Activated naive CD4-positive, alpha-beta T cell treated with anti-CD3 and anti-CD28 coated beads, Interleukin-2, amount 50 U/mL, for 72 hours (primary cell): Measurements from ENCODE around the gene STAM2. TPM values are rescaled to one million over a fixed set of nuclear protein-coding genes. Genes with fewer than 3 reads are reported as not detected.
"Not testable (repeated sequence)": the region's sequence is repeated elsewhere in the genome, so short reads cannot be mapped to it uniquely, and the experiment has no call there.

Source experiments
- ATAC-seq, 2 donors: fragments of 150-1000 bp; cut with Tn5 transposase; 2 replicates each; pipeline ENCODE4 v1.10.0; 2021; ENCODE audit warnings: mild to moderate bottlenecking in 2 of 2, moderate library complexity in 2 of 2
- DNase-seq, 2 donors: peaks; one replicate each; pipeline ENCODE4 v3.0.0; 2021 to 2022; ENCODE audit warnings: low spot score in 2 of 2
- H3K27ac Mint-ChIP-seq, 2 donors: one replicate each; pipeline ENCODE4 v1.8.0; 2022; ENCODE audit warnings: mild to moderate bottlenecking in 2 of 2, mixed read lengths in 2 of 2
- H3K36me3 Mint-ChIP-seq, 2 donors: one replicate each; pipeline ENCODE4 v1.8.0; 2022; ENCODE audit warnings: mixed read lengths in 2 of 2
- H3K9me3 Mint-ChIP-seq, 2 donors: one replicate each; pipeline ENCODE4 v1.8.0; 2022; ENCODE audit warnings: mixed read lengths in 2 of 2
- total RNA-seq, 2 donors: library from RNA; stranded (reverse); gene quantifications; one replicate each; pipeline ENCODE4 v1.2.3, GENCODE V29; 2022

STAM2 gene
- 10 to 100 TPM; 12.2 to 13.3 TPM for total RNA-seq

DNA sequence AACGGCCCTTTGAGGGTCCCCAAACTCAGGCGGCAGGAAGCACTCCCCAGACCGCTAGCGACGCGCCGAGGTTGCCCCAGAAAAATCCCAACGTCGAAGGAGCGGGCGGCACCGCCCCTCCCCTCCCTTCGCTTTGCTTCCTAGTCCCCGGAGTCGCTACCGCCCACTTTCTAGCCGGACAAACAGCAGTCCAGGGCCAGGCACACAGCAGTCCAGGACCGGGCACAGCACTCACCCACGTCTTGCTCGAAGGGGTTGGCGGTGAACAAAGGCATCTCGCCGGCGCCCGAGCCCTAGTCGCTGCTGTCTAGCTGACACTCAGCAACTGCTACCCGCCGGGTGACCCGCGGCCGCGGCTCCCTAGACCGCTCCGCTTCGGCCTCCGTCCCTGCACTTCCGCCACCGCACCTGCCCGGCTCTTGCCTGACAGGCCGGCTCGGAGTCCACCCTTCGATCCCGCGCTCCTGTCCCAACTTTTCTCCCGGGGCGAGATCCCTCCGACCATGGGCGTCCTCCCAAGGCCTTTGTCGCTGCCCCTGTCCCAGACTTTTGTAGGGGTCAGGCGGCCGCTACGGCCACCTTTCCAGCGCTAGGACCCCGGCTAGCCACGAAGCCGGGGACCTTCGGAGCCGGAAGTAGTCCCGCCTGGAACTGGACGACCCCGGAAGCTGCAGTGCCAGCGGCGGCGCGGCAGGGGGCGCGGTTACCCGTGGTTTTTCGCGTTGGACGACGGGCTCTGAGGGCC lies at the start of gene STAM2:
Gene STAM2 (minus strand): TSS at position 396 of the 745 bp plus-strand sequence. CDS start 121 bp downstream, at position 275.
- no peaks in the 10 kb centered on the region for H3K9me3 Mint-ChIP-seq
- peak; percentile 86 to 88 for ATAC-seq
- DNase-seq, result peak; percentile 92 to 96
- H3K36me3 Mint-ChIP-seq, result peaks cover 0 to 11% of the 10 kb centered on the region in 2 donors
- peak within 1 kb of the TSS; percentile 100 for H3K27ac Mint-ChIP-seq

DNA sequence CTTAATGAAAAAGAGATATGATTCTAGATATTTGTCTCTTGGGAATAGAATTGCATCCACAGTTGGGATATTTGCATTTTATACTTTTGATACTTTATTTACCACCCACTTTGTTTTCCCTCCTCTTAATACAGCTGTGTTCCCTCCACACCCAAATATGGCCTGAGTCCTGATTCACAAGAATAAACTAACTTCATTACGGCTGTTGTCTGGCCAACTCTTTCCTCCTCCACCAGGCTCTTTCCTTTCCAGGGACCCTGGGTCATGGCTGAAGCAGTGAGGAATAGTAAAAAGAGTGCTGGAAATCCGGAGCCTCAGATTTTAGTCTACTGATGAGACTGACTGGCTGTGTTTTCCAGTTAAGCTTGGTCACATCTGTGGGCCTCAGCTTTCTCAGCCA lies 48.4 kb upstream of the STAM2 start:
- Mint-ChIP-seq H3K36me3 (no peaks in the 10 kb centered on the region), H3K27ac (no peak overlapping the region), H3K9me3 (no peaks in the 10 kb centered on the region)
- ATAC-seq, result no peak
- DNase-seq, result no peak

DNA sequence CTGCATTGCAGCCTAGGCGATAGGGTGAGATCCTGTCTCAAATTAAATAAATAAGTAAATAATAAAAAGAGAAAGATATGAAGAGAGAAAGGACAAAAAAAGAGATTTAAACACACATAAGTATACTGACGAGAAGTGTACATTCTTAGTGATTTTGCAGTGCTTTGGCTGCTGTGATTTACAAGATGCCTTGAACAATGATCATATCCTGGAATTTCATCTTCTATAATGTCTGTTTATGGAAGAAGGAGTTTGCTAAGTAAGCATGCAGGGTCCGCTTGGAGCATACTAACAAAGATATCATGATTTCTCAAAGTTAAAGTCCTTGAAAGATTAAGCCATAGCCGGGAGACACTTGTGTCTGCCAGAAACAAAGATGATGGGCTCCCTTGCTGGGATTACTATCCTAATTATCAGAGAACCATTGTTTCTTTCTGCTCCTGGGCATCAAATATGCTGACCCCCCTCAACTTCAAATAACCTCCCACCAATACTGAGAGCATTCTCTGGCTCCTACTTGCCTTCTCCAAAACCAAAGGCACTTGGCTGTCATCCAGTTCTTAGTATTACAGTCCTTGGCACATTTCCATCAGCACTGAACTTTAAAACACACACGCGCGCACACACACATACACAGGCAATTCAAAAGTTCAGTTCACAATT lies 47.5 kb upstream of the STAM2 start:
- Mint-ChIP-seq H3K27ac (no peak overlapping the region), H3K9me3 (no peaks in the 10 kb centered on the region), H3K36me3 (no peaks in the 10 kb centered on the region)
- ATAC-seq (peak in 1 of 2 donors; percentile 28), DNase-seq (no peak)

DNA sequence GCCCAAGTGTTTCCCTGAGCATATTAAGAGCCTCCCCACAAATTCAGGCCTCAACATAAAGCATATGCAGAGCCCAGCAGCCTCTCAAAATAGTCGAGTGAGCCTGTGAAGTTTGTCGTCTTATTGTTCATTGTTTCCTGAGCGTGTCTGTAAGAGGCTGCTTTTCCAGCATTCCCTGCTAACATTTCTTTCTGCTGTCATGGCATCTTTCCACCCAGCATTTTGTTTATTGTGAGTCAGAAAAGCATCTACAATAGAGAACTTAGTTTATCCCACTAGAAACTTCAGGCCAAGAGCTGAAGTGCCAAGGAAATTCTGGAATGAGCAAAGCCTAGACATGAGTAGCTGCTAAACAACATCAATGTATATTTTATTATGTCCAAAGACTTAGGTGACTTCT lies 46.3 kb upstream of the STAM2 start:
- Mint-ChIP-seq H3K27ac (no peak overlapping the region), H3K9me3 (no peaks in the 10 kb centered on the region), H3K36me3 (no peaks in the 10 kb centered on the region)
- ATAC-seq (no peak), DNase-seq (no peak)

DNA sequence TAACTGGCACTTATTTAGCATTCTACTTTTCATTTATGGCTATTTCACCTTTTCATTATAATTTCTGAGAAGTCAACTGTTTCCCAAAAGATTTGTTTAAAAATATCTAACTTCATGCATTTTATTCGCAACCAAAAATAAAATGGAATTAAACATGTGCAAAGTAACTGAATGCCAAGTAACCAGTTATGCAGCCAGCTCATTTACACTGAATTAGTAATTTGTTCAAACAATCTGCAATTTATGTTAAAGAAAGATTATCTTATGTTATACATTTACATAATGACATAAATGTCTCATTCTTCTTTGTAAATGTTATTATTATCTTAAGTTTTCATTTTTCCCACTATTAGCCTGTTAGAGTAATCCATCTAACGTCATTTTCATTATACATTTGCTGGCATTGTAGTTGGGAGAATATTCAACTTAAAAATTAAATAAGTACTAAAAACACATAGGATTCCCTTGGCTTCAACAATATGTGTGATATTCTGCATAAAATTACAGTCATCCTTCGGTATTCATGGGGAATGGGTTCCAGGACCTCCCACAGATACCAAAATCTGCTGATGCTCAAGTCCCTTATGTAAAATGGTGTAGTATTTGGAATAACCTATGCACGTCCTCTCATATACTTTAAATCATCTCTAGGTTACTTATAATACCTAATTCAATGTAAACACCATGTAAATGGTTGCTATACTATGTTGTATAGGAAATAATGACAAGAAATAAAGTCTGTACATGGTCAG lies 43.7 kb upstream of the STAM2 start:
- Mint-ChIP-seq H3K27ac (no peak overlapping the region), H3K9me3 (no peaks in the 10 kb centered on the region), H3K36me3 (no peaks in the 10 kb centered on the region)
- no peak for DNase-seq
- ATAC-seq, result no peak

DNA sequence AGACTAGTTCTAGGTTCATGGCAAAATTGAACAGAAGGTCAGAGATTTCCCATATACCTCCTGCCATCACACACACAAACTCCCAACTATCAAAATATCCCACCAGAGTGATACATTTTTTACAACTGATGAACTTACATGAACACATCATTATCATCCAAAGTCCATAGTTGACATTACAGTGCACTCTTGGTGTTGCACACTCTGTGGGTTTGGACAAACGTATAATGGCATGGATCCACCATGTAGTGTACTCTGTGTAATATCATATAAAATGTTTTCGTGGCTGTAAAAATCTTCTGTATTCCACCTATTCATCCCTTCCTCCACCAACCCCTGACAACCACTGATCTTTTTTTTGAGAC lies 25.9 kb upstream of the STAM2 start:
- Mint-ChIP-seq H3K36me3 (no peaks in the 10 kb centered on the region), H3K27ac (no peak overlapping the region), H3K9me3 (no peaks in the 10 kb centered on the region)
- ATAC-seq, result no peak
- DNase-seq, result no peak

DNA sequence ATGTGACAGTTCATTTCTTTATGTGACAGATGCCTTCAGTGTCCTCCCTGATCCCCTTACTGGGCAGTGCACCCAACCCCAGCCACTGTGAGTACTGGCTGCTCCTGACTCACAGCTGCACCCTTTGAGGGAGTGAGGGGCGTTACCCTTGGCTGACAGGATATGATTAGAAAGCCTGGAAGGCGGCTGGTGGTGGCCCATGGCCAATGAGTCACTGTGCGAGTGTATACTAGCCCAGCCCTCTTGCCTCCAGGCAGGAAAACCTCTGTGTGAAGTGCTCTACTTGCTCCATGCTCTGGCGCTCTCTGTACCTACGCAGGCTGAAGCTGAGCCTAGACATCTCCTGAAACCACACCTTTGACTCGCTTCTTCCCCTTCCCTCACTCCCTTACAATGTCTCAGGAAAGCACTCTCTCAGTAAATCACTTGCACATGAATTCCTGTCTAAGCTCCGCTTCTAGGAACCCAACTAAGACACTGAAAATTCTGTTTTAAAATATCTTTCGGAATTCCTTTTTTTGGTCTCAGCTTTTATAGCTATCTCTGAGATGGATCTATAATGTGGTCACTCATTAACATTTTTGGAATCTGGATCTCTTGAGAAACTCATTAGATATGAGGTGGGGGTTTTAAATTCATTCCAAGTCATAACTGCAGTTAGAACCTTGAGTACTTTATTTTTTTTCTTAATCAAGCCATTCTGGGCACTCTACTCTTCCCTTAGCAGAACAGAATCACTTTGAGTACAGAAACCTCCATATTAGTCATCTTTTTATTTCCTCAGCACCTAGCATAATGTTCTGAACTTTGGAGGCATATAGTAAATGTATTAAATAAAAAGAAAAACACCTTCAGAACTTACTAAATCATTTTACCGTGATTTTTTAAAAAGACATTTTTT lies 25.3 kb upstream of the STAM2 start:
- Mint-ChIP-seq H3K9me3 (no peaks in the 10 kb centered on the region), H3K36me3 (no peaks in the 10 kb centered on the region), H3K27ac (no peak overlapping the region)
- DNase-seq, result peak; percentile 48 to 63
- peak; percentile 97 to 99 for ATAC-seq

DNA sequence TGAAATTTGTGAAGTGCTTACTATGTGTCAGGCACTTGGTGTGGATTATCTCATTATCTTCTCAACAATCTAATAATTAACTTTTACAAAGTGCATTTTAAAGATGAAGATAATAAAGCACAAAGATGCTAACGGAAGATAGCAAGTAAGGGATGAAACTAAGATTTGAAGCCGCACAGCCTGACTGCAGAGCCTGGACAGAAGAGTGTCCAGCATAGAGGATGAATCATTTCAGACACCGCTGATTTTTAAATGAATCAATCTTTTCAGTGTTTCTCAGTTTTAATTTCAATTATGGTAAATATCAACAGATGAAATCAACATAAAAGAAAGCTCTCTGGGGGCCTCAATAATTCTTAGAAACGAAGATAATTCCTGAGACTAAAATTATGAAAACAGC lies 24.5 kb upstream of the STAM2 start:
- no peaks in the 10 kb centered on the region for H3K9me3 Mint-ChIP-seq
- peaks cover 0 to 2% of the 10 kb centered on the region in 2 donors for H3K36me3 Mint-ChIP-seq
- no peak overlapping the region for H3K27ac Mint-ChIP-seq
- ATAC-seq, result no peak
- DNase-seq, result no peak

DNA sequence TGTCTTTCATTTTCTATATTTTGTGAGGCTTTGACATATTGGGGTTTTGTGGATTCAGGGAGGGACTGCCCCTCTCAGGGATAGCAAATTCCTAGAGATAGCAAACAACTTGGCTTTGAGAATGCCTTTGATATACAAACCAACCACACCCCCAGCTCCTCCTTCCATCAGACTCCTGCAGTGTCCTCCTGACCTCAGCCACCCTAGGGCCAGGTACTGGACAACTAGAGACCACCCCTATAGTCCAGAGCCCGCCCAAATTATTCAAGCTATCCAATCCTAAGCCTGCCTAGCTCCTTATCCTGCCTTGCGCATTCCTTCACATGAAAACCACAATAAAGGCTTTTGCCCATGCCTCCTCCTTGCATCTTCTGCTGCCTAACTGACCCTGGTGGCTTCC lies 22.9 kb upstream of the STAM2 start:
- DNase-seq (no peak), ATAC-seq (no peak)
- no peaks in the 10 kb centered on the region for H3K9me3 Mint-ChIP-seq
- peaks cover 0 to 5% of the 10 kb centered on the region in 2 donors for H3K36me3 Mint-ChIP-seq
- no peak overlapping the region for H3K27ac Mint-ChIP-seq

DNA sequence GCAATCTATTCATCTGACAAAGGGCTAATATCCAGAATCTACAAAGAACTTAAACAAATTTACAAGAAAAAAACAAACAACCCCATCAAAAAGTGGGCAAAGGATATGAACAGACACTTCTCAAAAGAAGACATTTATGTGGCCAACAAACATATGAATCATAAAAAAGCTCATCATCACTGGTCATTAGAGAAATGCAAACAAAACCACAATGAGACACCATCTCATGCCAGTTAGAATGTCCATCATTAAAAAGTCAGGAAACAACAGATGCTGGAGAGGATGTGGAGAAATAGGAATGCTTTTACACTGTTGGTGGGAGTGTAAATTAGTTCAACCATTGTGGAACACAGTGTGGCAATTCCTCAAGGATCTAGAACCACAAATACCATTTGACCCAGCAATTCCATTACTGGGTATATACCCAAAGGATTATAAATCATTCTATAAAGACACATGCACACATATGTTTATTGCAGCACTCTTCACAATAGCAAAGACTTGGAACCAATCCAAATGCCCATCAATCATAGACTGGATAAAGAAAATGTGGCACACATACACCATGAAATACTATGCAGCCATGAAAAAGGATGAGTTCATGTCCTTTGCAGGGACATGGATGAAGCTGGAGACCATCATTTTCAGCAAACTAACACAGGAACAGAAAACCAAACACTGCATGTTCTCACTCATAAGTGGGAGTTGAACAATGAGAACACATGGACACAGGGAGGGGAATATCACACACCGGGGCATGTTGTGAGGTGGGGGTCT lies 22.1 kb upstream of the STAM2 start:
- not testable (repeated sequence) for DNase-seq, ATAC-seq, H3K36me3 Mint-ChIP-seq, H3K9me3 Mint-ChIP-seq, H3K27ac Mint-ChIP-seq

DNA sequence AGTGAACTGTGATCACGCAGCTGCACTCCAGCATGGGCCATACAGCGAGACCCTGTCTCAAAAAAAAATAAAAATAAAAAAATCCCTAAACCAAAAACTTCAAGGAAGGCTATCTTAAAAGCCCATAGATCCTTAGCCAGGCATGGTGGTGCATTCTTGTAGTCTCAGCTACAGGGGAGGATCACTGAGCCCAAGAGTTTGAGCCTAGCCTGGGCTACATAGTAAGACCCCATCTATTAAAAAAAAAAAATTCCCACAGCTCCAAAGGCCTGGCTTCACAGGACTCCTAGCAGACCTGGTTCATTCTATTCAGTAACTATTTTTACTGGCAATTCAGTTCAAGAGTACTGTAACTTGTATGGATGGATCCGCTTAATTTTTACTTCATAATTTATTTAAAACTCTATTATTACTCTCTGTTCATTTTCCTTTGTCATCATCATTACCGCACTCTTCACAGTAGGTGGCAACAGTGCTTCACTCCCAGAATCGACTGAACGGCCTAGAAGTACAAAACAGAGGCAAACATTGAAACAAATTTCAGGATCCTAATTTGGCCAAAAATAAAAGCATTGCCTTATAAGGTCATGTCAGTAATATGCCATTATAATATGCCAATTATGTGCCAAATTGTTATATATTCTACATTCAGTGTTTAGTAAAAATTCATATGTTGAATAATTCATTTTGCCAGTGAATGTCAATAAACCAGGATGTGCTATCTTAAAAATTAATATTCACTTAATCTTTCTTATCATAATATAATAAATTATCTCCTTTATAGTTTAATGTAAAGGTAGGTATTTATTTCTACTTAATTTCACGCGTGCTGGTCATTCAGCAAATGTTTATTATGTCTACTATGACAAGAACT lies 14.3 kb upstream of the STAM2 start:
- DNase-seq (no peak), ATAC-seq (peak in 1 of 2 donors; percentile 63)
- Mint-ChIP-seq H3K36me3 (peaks cover 2 to 6% of the 10 kb centered on the region in 2 donors), H3K9me3 (peaks cover under 1 to 2% of the 10 kb centered on the region in 2 donors), H3K27ac (no peak overlapping the region)

DNA sequence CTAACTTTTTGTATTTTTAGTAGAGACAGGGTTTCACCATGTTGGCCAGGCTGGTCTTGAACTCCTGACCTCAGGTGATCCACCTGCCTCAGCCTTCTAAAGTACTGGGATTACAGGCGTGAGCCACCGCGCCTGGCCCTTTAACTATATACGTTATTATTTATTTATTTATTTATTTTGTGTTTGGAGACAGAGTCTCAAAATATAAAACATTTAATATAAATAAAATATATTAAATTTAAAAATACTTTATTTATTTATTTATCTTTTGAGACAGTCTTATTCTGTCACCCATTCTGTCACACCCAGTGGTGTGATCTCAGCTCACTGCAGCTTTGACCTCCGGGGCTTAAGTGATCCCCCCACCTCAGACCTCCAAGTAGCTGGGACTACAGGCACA lies 11.2 kb upstream of the STAM2 start:
- peaks cover 7 to 11% of the 10 kb centered on the region in 2 donors for H3K36me3 Mint-ChIP-seq
- DNase-seq, ATAC-seq, H3K27ac Mint-ChIP-seq, H3K9me3 Mint-ChIP-seq: not testable (repeated sequence)

DNA sequence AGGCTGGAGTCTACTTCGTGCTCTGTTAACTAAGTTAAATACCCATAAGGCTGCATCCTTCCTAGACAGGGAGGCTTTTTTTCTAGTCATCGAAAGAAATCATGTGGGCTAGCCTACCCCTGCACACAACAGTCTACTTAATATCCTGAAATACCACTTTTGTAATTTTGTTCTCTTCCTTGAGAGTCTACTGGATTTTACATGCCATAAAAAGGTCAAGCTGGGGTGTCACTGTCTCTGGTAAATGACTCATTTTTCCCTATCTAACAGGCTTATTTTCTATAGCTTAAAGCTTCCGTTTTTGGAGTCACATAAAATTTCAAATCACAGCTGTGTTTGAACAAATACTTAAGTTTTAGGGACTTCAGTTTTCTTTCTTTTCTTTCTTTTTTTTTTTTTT lies 10.7 kb upstream of the STAM2 start:
- Mint-ChIP-seq H3K36me3 (peaks cover 7 to 11% of the 10 kb centered on the region in 2 donors), H3K9me3 (peaks cover 4 to 5% of the 10 kb centered on the region in 2 donors), H3K27ac (no peak overlapping the region)
- ATAC-seq, result no peak
- no peak for DNase-seq

DNA sequence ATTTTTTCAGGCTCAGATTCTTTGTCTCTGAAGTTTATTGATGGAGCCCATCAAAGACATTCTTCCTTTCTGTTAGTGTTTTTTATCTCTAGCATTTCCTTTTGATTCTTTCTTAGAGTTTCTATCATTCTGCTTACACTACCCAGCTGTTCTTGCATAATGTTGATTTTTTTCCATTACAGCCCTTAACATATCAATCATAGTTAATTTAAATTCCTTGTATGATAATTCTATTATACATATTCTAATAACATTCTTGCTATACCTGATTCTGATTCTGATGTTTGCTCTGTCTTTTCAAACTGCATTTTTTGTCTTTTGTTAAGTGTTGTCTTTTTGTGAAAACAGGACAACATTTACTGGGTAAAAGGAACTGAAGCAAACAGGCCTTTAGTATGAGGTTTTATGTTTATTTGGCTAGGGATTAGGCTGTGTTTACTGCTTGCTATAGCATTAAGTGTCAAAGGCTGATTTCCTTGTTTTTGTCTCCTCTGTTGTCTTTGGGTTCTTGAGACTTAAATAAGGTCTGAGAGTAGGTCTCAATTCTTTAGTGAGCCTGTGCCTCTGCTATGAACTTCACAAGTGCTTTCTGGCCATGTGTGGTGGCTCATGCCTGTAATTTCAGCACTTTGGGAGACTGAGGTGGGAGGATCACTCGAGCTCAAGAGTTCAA lies 8.0 kb upstream of the STAM2 start:
- peaks cover 7 to 11% of the 10 kb centered on the region in 2 donors for H3K36me3 Mint-ChIP-seq
- H3K27ac Mint-ChIP-seq, result no peak overlapping the region
- peaks cover 4 to 5% of the 10 kb centered on the region in 2 donors for H3K9me3 Mint-ChIP-seq
- DNase-seq (no peak), ATAC-seq (no peak)
